Keratinocyte (primary cell): ENCODE measurements around the gene PIAS1.

ENCODE experiments used
- CTCF ChIP-seq, 3 experiments: IDR thresholded peaks in 1 of 3; conservative IDR thresholded peaks in 1 of 3; optimal IDR thresholded peaks in 1 of 3; 2 replicates in 2 of 3; 3 replicates in 1 of 3; pipeline versions ENCODE3 to v1.5.1; 2011; ENCODE audit warnings: low read length in 3 of 3, mild to moderate bottlenecking in 3 of 3, moderate library complexity in 2 of 3, control low read depth in 1 of 3, inconsistent platforms in 1 of 3; ENCODE audit not compliant: insufficient read depth in 2 of 3; ENCODE audit errors: extremely low read depth in 1 of 3
- EZH2 ChIP-seq: IDR thresholded peaks from one replicate; pipeline ENCODE4 v1.6.1; 2012; ENCODE audit warnings: inconsistent platforms, mild to moderate bottlenecking, low read length, moderate library complexity

- TF ChIP-seq CTCF (optimal IDR thresholded peaks at IDR 0.05 in 1 of 3, IDR thresholded peaks at IDR 0.05 in 1 of 3, conservative IDR thresholded peaks at IDR 0.05 in 1 of 3; ENCODE audit: extremely low read depth in 1 of 3, insufficient read depth in 2 of 3, low read length in 3 of 3) (no peak), EZH2 (no peak)
Observed at GRCh38 chr15:68176601-68177000, 122.5 kb downstream of the PIAS1 start.
